GM23338 (cell line): Measurements from ENCODE around the gene LPP. TPM values are rescaled to one million over a fixed set of nuclear protein-coding genes. Genes with fewer than 3 reads are reported as not detected.

Source experiments
- ATAC-seq: fragments of 200-7000 bp; cut with Tn5 transposase; 3 replicates; pipeline ENCODE4 v1.9.1; 2020
- DNase-seq: peaks from one replicate; pipeline ENCODE4 v3.0.0-alpha.2; 2015; ENCODE audit warnings: low spot score
- H2AFZ ChIP-seq: fragments of 200-600 bp; sonication (generic); 2 replicates; pipeline ENCODE4 v1.8.0; 2016; ENCODE audit warnings: antibody characterized with exemption, mild to moderate bottlenecking, moderate library complexity
- H3F3A ChIP-seq: fragments of 200-600 bp; sonication (generic); replicated peaks from 2 replicates; pipeline ENCODE4 v1.8.0; 2017; ENCODE audit warnings: antibody characterized with exemption, mixed run types, low read depth
- H3K27ac ChIP-seq: fragments of 200-600 bp; sonication (generic); 2 replicates; pipeline ENCODE4 v1.6.1; 2016; ENCODE audit warnings: low read depth
- H3K27me3 ChIP-seq: fragments of 200-600 bp; sonication (generic); 2 replicates; pipeline ENCODE4 v1.8.0; 2016; ENCODE audit warnings: mild to moderate bottlenecking, mixed run types, moderate library complexity; ENCODE audit not compliant: insufficient read depth
- H3K36me3 ChIP-seq: fragments of 200-600 bp; sonication (generic); 2 replicates; pipeline ENCODE4 v1.8.0; 2016; ENCODE audit warnings: mild to moderate bottlenecking; ENCODE audit not compliant: insufficient read depth
- H3K4me1 ChIP-seq: fragments of 200-600 bp; sonication (generic); 2 replicates; pipeline ENCODE4 v1.8.0; 2016; ENCODE audit warnings: mild to moderate bottlenecking, moderate library complexity; ENCODE audit not compliant: insufficient read depth
- H3K4me2 ChIP-seq: fragments of 200-600 bp; sonication (generic); 2 replicates; pipeline ENCODE4 v1.7.1; 2017; ENCODE audit warnings: mixed run types
- H3K4me3 ChIP-seq: fragments of 200-600 bp; sonication (generic); 2 replicates; pipeline ENCODE4 v1.6.1; 2016; ENCODE audit warnings: mixed run types
- H3K79me2 ChIP-seq: fragments of 200-600 bp; sonication (generic); replicated peaks from 2 replicates; pipeline ENCODE4 v1.8.0; 2017; ENCODE audit warnings: mild to moderate bottlenecking; ENCODE audit not compliant: insufficient read depth
- H3K9me2 ChIP-seq: fragments of 200-600 bp; sonication (generic); 2 replicates; pipeline ENCODE4 v1.8.0; 2017; ENCODE audit not compliant: insufficient read depth
- H4K20me1 ChIP-seq: fragments of 200-600 bp; sonication (generic); replicated peaks from 2 replicates; pipeline ENCODE4 v1.8.0; 2017; ENCODE audit warnings: mild to moderate bottlenecking; ENCODE audit not compliant: insufficient read depth
- H3K27ac Mint-ChIP-seq: 2 replicates; pipeline ENCODE4 v1.8.0; 2020; ENCODE audit warnings: inconsistent platforms, mild to moderate bottlenecking, moderate library complexity, mixed read lengths
- H3K27me3 Mint-ChIP-seq: 3 replicates; pipeline ENCODE4 v1.8.0; 2022; ENCODE audit warnings: low read depth, mild to moderate bottlenecking, moderate library complexity, mixed read lengths, inconsistent platforms; ENCODE audit not compliant: insufficient read depth, poor library complexity
- H3K36me3 Mint-ChIP-seq: 3 replicates; pipeline ENCODE4 v1.8.0; 2021; ENCODE audit warnings: low read depth, mild to moderate bottlenecking, inconsistent platforms, moderate library complexity, mixed read lengths
- H3K4me1 Mint-ChIP-seq: 3 replicates; pipeline ENCODE4 v1.8.0; 2020; ENCODE audit warnings: mild to moderate bottlenecking, inconsistent platforms, mixed read lengths
- H3K4me3 Mint-ChIP-seq: 3 replicates; pipeline ENCODE4 v1.8.0; 2021; ENCODE audit warnings: moderate library complexity, mild to moderate bottlenecking, inconsistent platforms, mixed read lengths
- H3K9me3 Mint-ChIP-seq: 3 replicates; pipeline ENCODE4 v1.8.0; 2020; ENCODE audit warnings: moderate library complexity, mild to moderate bottlenecking, inconsistent platforms, mixed read lengths
- EZH2 ChIP-seq: fragments of 200-600 bp; sonication (generic); IDR thresholded peaks from one replicate; pipeline ENCODE4 v1.8.0; 2017; ENCODE audit warnings: antibody characterized with exemption, mild to moderate bottlenecking, low read depth; ENCODE audit not compliant: unreplicated experiment
- EZH2phosphoT487 ChIP-seq: fragments of 200-600 bp; sonication (generic); IDR thresholded peaks from one replicate; pipeline ENCODE4 v1.8.1; 2018; ENCODE audit warnings: antibody characterized with exemption; ENCODE audit not compliant: unreplicated experiment
- JUNB ChIP-seq: IDR thresholded peaks from one replicate; pipeline ENCODE4 v1.6.1; 2016; ENCODE audit warnings: antibody characterized with exemption; ENCODE audit not compliant: unreplicated experiment
- POLR2AphosphoS5 ChIP-seq: IDR thresholded peaks from 2 replicates; pipeline ENCODE4 v1.6.1; 2016; ENCODE audit warnings: antibody characterized with exemption, low read depth
- STAT1 ChIP-seq: IDR thresholded peaks from one replicate; pipeline ENCODE4 v1.6.1; 2016; ENCODE audit warnings: antibody characterized with exemption; ENCODE audit not compliant: unreplicated experiment
- ZNF114 ChIP-seq: fragments of 250-450 bp; sonication (Bioruptor Pico); IDR thresholded peaks from 2 replicates; pipeline ENCODE4 v1.5.0; 2020; ENCODE audit warnings: mild to moderate bottlenecking, moderate library complexity
- polyA plus RNA-seq: library from polyadenylated mRNA; unstranded; fragments of >200 nt; fragmentation: Nextera tagmentation; extraction: Ambion mirVana; gene quantifications from 2 replicates; pipeline ENCODE4 v1.2.1, GENCODE V29; 2016
- total RNA-seq: library from RNA; depleted of rRNA; stranded (reverse); fragments of >200 nt; shearing (Covaris generic); gene quantifications from 2 replicates; pipeline ENCODE4 v1.2.3, GENCODE V29; 2014
- TF ChIP-seq, protein P1 (sequence below): fragments of 250-450 bp; sonication (Bioruptor Pico); IDR thresholded peaks from 2 replicates; pipeline ENCODE4 v1.5.0; 2020; ENCODE audit warnings: mild to moderate bottlenecking, moderate library complexity
- TF ChIP-seq, protein P2 (sequence below), 2 experiments: fragments of 200-600 bp in 1 of 2; sonication (generic) in 1 of 2; conservative IDR thresholded peaks; 2 replicates each; pipeline versions ENCODE4 v1.5.1 to v1.6.1; 2016 to 2017; ENCODE audit warnings: antibody characterized with exemption in 2 of 2, low read depth in 2 of 2, mild to moderate bottlenecking in 2 of 2, moderate library complexity in 1 of 2
- TF ChIP-seq, protein P3 (sequence below): IDR thresholded peaks from one replicate; pipeline ENCODE4 v1.6.1; 2018; ENCODE audit warnings: antibody characterized with exemption; ENCODE audit not compliant: unreplicated experiment
- TF ChIP-seq, protein P4 (sequence below): IDR thresholded peaks from 2 replicates; pipeline ENCODE4 v1.6.1; 2016; ENCODE audit warnings: antibody characterized with exemption

Gene LPP
- total and polyA plus RNA-seq, 2 experiments from 2014 or later: 23.0 to 35.2 TPM

DNA sequence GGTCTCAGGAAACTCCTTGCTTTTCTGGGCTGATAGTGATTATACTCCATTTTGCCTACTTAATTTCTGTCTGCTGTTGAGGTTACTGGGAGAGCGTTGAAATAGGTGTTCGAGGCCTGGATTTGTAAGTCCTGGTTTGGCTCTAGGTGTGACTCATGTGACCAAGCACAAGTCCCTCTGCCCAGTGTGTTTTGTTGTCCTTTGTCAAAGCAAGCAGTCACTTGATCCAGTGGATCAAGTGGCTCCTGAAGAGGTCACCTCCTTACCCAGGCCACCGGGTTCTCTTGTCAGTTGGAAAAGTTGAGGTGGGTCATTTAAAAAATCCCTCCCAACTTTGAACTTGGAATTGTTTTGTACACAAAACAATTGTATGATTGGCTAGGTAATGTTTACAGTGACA, 70.0 kb downstream of the LPP start (continued):
- TF ChIP-seq, protein P1, sequence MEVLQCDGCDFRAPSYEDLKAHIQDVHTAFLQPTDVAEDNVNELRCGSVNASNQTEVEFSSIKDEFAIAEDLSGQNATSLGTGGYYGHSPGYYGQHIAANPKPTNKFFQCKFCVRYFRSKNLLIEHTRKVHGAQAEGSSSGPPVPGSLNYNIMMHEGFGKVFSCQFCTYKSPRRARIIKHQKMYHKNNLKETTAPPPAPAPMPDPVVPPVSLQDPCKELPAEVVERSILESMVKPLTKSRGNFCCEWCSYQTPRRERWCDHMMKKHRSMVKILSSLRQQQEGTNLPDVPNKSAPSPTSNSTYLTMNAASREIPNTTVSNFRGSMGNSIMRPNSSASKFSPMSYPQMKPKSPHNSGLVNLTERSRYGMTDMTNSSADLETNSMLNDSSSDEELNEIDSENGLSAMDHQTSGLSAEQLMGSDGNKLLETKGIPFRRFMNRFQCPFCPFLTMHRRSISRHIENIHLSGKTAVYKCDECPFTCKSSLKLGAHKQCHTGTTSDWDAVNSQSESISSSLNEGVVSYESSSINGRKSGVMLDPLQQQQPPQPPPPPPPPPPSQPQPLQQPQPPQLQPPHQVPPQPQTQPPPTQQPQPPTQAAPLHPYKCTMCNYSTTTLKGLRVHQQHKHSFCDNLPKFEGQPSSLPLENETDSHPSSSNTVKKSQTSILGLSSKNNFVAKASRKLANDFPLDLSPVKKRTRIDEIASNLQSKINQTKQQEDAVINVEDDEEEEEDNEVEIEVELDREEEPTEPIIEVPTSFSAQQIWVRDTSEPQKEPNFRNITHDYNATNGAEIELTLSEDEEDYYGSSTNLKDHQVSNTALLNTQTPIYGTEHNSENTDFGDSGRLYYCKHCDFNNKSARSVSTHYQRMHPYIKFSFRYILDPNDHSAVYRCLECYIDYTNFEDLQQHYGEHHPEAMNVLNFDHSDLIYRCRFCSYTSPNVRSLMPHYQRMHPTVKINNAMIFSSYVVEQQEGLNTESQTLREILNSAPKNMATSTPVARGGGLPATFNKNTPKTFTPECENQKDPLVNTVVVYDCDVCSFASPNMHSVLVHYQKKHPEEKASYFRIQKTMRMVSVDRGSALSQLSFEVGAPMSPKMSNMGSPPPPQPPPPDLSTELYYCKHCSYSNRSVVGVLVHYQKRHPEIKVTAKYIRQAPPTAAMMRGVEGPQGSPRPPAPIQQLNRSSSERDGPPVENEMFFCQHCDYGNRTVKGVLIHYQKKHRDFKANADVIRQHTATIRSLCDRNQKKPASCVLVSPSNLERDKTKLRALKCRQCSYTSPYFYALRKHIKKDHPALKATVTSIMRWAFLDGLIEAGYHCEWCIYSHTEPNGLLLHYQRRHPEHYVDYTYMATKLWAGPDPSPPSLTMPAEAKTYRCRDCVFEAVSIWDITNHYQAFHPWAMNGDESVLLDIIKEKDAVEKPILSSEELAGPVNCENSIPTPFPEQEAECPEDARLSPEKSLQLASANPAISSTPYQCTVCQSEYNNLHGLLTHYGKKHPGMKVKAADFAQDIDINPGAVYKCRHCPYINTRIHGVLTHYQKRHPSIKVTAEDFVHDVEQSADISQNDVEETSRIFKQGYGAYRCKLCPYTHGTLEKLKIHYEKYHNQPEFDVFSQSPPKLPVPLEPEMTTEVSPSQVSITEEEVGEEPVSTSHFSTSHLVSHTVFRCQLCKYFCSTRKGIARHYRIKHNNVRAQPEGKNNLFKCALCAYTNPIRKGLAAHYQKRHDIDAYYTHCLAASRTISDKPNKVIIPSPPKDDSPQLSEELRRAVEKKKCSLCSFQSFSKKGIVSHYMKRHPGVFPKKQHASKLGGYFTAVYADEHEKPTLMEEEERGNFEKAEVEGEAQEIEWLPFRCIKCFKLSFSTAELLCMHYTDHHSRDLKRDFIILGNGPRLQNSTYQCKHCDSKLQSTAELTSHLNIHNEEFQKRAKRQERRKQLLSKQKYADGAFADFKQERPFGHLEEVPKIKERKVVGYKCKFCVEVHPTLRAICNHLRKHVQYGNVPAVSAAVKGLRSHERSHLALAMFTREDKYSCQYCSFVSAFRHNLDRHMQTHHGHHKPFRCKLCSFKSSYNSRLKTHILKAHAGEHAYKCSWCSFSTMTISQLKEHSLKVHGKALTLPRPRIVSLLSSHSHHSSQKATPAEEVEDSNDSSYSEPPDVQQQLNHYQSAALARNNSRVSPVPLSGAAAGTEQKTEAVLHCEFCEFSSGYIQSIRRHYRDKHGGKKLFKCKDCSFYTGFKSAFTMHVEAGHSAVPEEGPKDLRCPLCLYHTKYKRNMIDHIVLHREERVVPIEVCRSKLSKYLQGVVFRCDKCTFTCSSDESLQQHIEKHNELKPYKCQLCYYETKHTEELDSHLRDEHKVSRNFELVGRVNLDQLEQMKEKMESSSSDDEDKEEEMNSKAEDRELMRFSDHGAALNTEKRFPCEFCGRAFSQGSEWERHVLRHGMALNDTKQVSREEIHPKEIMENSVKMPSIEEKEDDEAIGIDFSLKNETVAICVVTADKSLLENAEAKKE (CRISPR knock-in tag): no peak

DNA sequence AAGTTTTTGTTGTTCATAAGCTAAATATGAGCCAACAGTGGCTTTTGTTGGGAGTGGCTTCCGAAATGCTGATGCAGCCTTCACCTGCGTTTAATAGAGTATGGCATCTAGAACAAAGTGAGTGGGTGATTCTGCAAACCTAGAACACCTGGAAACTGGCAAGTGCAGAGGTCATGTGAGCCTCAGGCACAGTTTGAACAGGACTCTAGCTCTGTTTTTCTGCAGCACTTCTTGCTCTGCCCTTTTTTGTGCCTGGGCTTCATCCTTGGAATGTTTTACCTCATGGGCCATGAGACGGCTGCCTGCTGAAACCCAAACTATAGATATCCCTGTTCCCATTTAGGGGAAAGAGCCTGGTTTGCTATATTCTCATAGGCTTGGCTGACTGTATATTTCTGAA, 73.5 kb downstream of the LPP start:
- Histone ChIP-seq H3K79me2 (peaks cover 32% of the 10 kb centered on the region), H3K27me3 (no peaks in the 10 kb centered on the region), H3K4me3 (no peak overlapping the region), H3K36me3 (no peaks in the 10 kb centered on the region; the same call in 1 of the 2 replicates), H3K27ac (no peak overlapping the region), H3K4me2 (no peak overlapping the region), H3F3A (no peaks in the 10 kb centered on the region), H3K9me2 (no peaks in the 10 kb centered on the region), H3K4me1 (0 out of 2 replicates have a peak, but pooled peaks cover 9% of the 10 kb centered on the region), H4K20me1 (no peaks in the 10 kb centered on the region), H2AFZ (no peak overlapping the region)
- H3K4me1 Mint-ChIP-seq: peaks cover 18% of the 10 kb centered on the region; the same call in 2 of the 3 replicates
- no peaks in the 10 kb centered on the region for H3K9me3 Mint-ChIP-seq
- no peak overlapping the region for H3K27ac Mint-ChIP-seq
- peaks cover 2% of the 10 kb centered on the region for H3K27me3 Mint-ChIP-seq
- H3K36me3 Mint-ChIP-seq: peaks cover 15% of the 10 kb centered on the region; the same call in 1 of the 3 replicates
- DNase-seq: no peak
- no peak for ATAC-seq
- H3K4me3 Mint-ChIP-seq: no peak overlapping the region
- TF ChIP-seq EZH2phosphoT487 (no peak), JUNB (no peak), STAT1 (no peak), EZH2 (no peak), ZNF114 (no peak), POLR2AphosphoS5 (no peak)
- TF ChIP-seq, protein P2, sequence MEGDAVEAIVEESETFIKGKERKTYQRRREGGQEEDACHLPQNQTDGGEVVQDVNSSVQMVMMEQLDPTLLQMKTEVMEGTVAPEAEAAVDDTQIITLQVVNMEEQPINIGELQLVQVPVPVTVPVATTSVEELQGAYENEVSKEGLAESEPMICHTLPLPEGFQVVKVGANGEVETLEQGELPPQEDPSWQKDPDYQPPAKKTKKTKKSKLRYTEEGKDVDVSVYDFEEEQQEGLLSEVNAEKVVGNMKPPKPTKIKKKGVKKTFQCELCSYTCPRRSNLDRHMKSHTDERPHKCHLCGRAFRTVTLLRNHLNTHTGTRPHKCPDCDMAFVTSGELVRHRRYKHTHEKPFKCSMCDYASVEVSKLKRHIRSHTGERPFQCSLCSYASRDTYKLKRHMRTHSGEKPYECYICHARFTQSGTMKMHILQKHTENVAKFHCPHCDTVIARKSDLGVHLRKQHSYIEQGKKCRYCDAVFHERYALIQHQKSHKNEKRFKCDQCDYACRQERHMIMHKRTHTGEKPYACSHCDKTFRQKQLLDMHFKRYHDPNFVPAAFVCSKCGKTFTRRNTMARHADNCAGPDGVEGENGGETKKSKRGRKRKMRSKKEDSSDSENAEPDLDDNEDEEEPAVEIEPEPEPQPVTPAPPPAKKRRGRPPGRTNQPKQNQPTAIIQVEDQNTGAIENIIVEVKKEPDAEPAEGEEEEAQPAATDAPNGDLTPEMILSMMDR (conservative IDR thresholded peaks at IDR 0.05; ENCODE audit: low read depth in 2 of 2): no peak
- TF ChIP-seq, protein P3, sequence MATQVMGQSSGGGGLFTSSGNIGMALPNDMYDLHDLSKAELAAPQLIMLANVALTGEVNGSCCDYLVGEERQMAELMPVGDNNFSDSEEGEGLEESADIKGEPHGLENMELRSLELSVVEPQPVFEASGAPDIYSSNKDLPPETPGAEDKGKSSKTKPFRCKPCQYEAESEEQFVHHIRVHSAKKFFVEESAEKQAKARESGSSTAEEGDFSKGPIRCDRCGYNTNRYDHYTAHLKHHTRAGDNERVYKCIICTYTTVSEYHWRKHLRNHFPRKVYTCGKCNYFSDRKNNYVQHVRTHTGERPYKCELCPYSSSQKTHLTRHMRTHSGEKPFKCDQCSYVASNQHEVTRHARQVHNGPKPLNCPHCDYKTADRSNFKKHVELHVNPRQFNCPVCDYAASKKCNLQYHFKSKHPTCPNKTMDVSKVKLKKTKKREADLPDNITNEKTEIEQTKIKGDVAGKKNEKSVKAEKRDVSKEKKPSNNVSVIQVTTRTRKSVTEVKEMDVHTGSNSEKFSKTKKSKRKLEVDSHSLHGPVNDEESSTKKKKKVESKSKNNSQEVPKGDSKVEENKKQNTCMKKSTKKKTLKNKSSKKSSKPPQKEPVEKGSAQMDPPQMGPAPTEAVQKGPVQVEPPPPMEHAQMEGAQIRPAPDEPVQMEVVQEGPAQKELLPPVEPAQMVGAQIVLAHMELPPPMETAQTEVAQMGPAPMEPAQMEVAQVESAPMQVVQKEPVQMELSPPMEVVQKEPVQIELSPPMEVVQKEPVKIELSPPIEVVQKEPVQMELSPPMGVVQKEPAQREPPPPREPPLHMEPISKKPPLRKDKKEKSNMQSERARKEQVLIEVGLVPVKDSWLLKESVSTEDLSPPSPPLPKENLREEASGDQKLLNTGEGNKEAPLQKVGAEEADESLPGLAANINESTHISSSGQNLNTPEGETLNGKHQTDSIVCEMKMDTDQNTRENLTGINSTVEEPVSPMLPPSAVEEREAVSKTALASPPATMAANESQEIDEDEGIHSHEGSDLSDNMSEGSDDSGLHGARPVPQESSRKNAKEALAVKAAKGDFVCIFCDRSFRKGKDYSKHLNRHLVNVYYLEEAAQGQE: no peak
- TF ChIP-seq, protein P4, sequence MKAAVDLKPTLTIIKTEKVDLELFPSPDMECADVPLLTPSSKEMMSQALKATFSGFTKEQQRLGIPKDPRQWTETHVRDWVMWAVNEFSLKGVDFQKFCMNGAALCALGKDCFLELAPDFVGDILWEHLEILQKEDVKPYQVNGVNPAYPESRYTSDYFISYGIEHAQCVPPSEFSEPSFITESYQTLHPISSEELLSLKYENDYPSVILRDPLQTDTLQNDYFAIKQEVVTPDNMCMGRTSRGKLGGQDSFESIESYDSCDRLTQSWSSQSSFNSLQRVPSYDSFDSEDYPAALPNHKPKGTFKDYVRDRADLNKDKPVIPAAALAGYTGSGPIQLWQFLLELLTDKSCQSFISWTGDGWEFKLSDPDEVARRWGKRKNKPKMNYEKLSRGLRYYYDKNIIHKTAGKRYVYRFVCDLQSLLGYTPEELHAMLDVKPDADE: no peak
